Colonic mucosa (tissue), 4 donors: Measurements from ENCODE around the gene HOMER2. TPM values are rescaled to one million over a fixed set of nuclear protein-coding genes. Genes with fewer than 3 reads are reported as not detected.

Experiments
- DNase-seq: peaks from one replicate; pipeline ENCODE4 v3.0.0-alpha.2; 2020
- H3K27ac ChIP-seq: fragments of 200-600 bp; one replicate; pipeline ENCODE4 v1.8.0; 2021
- H3K27me3 ChIP-seq: fragments of 200-600 bp; one replicate; pipeline ENCODE4 v1.8.0; 2021
- H3K36me3 ChIP-seq: fragments of 200-600 bp; one replicate; pipeline ENCODE4 v1.8.0; 2021
- H3K4me1 ChIP-seq: fragments of 200-600 bp; one replicate; pipeline ENCODE4 v1.8.0; 2021; ENCODE audit warnings: mild to moderate bottlenecking
- H3K4me3 ChIP-seq: fragments of 200-600 bp; one replicate; pipeline ENCODE4 v1.8.0; 2021
- H3K9ac ChIP-seq, 2 donors: one replicate each; pipeline ENCODE4 v1.7.0; 2013; ENCODE audit warnings: control low read depth in 2 of 2, low read depth in 2 of 2, low read length in 2 of 2
- H3K9me3 ChIP-seq: fragments of 200-600 bp; one replicate; pipeline ENCODE4 v1.8.0; 2021
- CTCF ChIP-seq: fragments of 200-600 bp; IDR thresholded peaks from one replicate; pipeline ENCODE4 v1.8.0; 2022; ENCODE audit warnings: antibody characterized with exemption, mild to moderate bottlenecking
- intact Hi-C: fragments of 100-400 bp; cut with DNase I; formaldehyde crosslinking; loops from one replicate; pipeline ENCODE4 v1.14.1; 2022
- total RNA-seq, 2 donors: library from RNA; stranded (reverse); fragmentation: NEBNext Ultra II Directional in 1 of 2; extraction: Animal tissue kit (Norgen Biotek cat#: 25700) in 1 of 2; gene quantifications; one replicate each; pipeline ENCODE4 v1.2.1, GENCODE V29; 2021
- donor health status: healthy.
- donor health status: DM: no; HTN: no; CAD: no.
- donor health status: DM: no; HTN: no; CAD: no.

Gene HOMER2
- total RNA-seq, 2 donors from 2014 or later: 2.4 to 3.1 TPM

GRCh38 chr15:82840166-82840565 lies 112.4 kb downstream of the HOMER2 start:
- no peak for TF ChIP-seq CTCF
- H3K4me1 ChIP-seq: no peaks in the 10 kb centered on the region
- no peak overlapping the region for H3K27ac ChIP-seq
- peaks cover 13% of the 10 kb centered on the region for H3K36me3 ChIP-seq
- no peaks in the 10 kb centered on the region for H3K27me3 ChIP-seq
- H3K9me3 ChIP-seq: no peaks in the 10 kb centered on the region
- no peak overlapping the region for H3K9ac ChIP-seq
- DNase-seq: no peak
- H3K4me3 ChIP-seq: no peak overlapping the region
- intact Hi-C loops: no loop called here

- no peak for DNase-seq
- Histone ChIP-seq H3K9me3 (no peaks in the 10 kb centered on the region), H3K36me3 (peaks cover 13% of the 10 kb centered on the region), H3K9ac (no peak overlapping the region), H3K4me3 (no peak overlapping the region), H3K27ac (no peak overlapping the region), H3K27me3 (no peaks in the 10 kb centered on the region), H3K4me1 (no peaks in the 10 kb centered on the region)
- TF ChIP-seq CTCF: no peak
- intact Hi-C loops: no loop called here
These were observed 113.4 kb downstream of the HOMER2 start for GRCh38 chr15:82839136-82839535.

- Histone ChIP-seq H3K9me3 (no peaks in the 10 kb centered on the region), H3K4me3 (no peak overlapping the region), H3K9ac (no peak overlapping the region), H3K27ac (no peak overlapping the region), H3K27me3 (no peaks in the 10 kb centered on the region), H3K4me1 (no peaks in the 10 kb centered on the region), H3K36me3 (peaks cover 16% of the 10 kb centered on the region)
- DNase-seq: no peak
- no peak for TF ChIP-seq CTCF
- intact Hi-C loops: no loop called here
These were observed 114.3 kb downstream of the HOMER2 start for GRCh38 chr15:82838096-82838735.

- Histone ChIP-seq H3K9me3 (no peaks in the 10 kb centered on the region), H3K4me3 (no peak overlapping the region), H3K9ac (no peak overlapping the region), H3K27ac (no peak overlapping the region), H3K4me1 (no peaks in the 10 kb centered on the region), H3K36me3 (peaks cover 24% of the 10 kb centered on the region), H3K27me3 (no peaks in the 10 kb centered on the region)
- no peak for DNase-seq
- intact Hi-C loops: no loop called here
- no peak for TF ChIP-seq CTCF
These were observed 117.1 kb downstream of the HOMER2 start for GRCh38 chr15:82835391-82835917.

- no peaks in the 10 kb centered on the region for H3K9me3 ChIP-seq
- H3K4me3 ChIP-seq: no peak overlapping the region
- H3K36me3 ChIP-seq: peaks cover 24% of the 10 kb centered on the region
- no peak overlapping the region for H3K9ac ChIP-seq
- no peaks in the 10 kb centered on the region for H3K27me3 ChIP-seq
- TF ChIP-seq CTCF: no peak
- no peaks in the 10 kb centered on the region for H3K4me1 ChIP-seq
- H3K27ac ChIP-seq: no peak overlapping the region
- intact Hi-C loops: no loop called here
- DNase-seq: no peak
These were observed 119.2 kb downstream of the HOMER2 start for GRCh38 chr15:82833362-82833682.
